ENCODE results near the gene SYNE2.

GRCh38 chr14:64196814-64197411 is 344.1 kb downstream of the SYNE2 start:
- TF ChIP-seq EZH2 (IDR thresholded peaks at IDR 0.05; ENCODE audit: low read length, missing control alignments) (no peak), CTCF (conservative IDR thresholded peaks at IDR 0.05 in 1 of 2, IDR thresholded peaks at IDR 0.05 in 1 of 2; ENCODE audit: low read depth in 1 of 2, low read length in 2 of 2) (no peak)

Measured in fibroblast of lung (primary cell).